ENCODE measurements around the gene SNED1. TPM values are rescaled to one million over a fixed set of nuclear protein-coding genes. Genes with fewer than 3 reads are reported as not detected.

The SNED1 gene
- polyA plus RNA-seq, 2 of the 4 experiments (the other 2 are of a cell fraction) = 0.15 to 0.21 TPM

DNA sequence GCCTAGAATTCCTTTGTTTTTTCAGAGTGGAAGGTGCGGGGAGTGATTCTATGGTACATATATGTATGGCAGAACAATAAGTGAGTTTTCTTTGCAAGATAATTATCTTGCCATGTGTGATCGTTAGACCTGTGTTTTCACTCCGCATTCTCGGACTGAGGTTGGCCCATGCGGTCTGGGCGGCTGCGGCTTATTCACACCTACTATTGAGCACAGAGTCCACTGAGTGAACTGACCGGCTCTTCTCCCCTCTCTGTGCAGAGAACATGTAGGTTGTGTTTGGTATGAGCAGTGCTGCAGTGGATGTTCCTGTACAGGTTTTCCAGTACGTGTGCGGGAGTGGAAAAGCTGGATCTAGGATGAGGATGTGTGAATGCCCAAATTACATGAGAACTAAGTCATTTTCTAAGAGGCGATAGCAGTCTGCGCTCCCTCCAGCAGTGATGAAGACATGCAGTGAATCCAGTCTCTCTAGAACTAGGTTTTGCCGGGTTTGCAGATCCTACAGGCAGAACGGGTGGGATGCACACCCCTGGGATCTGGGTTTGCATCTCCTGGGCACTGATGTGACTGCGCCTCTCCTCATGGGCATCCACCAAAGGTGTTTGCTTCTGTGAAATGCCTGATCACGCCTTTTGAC is 76.6 kb downstream of the SNED1 start (continued):
- TF ChIP-seq REST (IDR thresholded peaks at IDR 0.05) = no peak
- TF ChIP-seq KDM5A (IDR thresholded peaks at IDR 0.05) = no peak
- TF ChIP-seq, protein P1, sequence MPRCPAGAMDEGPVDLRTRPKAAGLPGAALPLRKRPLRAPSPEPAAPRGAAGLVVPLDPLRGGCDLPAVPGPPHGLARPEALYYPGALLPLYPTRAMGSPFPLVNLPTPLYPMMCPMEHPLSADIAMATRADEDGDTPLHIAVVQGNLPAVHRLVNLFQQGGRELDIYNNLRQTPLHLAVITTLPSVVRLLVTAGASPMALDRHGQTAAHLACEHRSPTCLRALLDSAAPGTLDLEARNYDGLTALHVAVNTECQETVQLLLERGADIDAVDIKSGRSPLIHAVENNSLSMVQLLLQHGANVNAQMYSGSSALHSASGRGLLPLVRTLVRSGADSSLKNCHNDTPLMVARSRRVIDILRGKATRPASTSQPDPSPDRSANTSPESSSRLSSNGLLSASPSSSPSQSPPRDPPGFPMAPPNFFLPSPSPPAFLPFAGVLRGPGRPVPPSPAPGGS (IDR thresholded peaks at IDR 0.05) = no peak
- no peak for TF ChIP-seq EHMT2 (IDR thresholded peaks at IDR 0.05; ENCODE audit: low read depth)
- TF ChIP-seq EHF (CRISPR knock-in tag; IDR thresholded peaks at IDR 0.05) = no peak
- no peak for TF ChIP-seq JUN (IDR thresholded peaks at IDR 0.05)
- TF ChIP-seq SMC3 (IDR thresholded peaks at IDR 0.05) = no peak

DNA sequence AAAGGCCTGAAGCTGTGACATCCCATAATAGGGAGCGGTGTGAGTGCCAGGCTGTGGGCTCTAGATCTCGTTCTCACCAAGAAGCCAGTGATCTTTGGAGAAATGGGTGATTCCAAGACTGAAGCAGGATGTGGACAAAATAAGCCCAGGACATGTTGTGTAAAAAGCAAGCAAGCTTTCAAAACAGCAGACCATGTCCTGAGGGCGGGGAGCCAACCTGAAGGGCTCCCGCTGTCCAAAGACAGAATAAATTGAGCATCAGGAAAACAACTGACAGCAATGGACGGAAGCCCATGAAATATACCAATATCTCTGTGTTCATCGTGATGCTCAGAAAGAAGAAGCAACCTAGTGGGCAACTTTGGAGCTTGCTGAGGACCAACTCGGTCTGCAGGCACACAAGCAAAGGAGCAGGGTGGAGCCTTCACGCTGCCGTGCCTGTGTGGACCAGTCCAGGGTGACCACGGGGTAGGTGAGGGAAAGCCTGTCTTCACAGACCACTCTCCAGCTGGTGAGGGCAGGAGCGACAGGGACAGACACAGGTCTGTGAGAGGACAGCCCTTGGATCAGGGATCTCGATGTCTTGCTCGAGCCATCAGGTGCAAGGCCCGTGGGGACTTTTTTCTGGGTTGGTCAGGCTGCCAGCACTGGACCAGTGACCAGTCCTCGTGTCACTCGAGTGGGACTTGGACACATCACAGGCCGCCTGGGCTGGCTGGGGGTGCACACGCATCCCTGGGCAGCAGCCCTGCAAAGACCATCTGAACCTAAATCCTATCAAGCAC is 82.2 kb downstream of the SNED1 start:
- H3K4me3 ChIP-seq = no peak overlapping the region
- H3K27ac ChIP-seq = no peak overlapping the region
- no peak for FAIRE-seq
- no peak for DNase-seq (ENCODE audit: low read depth in 1 of 2, low spot score in 1 of 2)
- peak; percentile 15 to 17; a peak in 4 of 6 replicates for ATAC-seq
- H3K4me1 ChIP-seq = no peaks in the 10 kb centered on the region
- 85% methylated on average over 16 of the region's 18 CpGs for WGBS (ENCODE audit: missing lambda C conversion rate)
- CTCF ChIA-PET = interaction anchor here (0.8 to 1.4 kb wide), 2 partner anchors 9 to 59 kb away, joined by 3 to 4 read pairs; no protein-coding TSS in a partner anchor
- POLR2A ChIA-PET = no interaction called here
- no peak overlapping the region for H3K4me2 ChIP-seq
- H3K9me3 ChIP-seq = no peaks in the 10 kb centered on the region
- TF ChIP-seq, protein P1 (IDR thresholded peaks at IDR 0.05) = no peak
- TF ChIP-seq RCOR1 (IDR thresholded peaks at IDR 0.05; ENCODE audit: low read depth, low read length) (no peak), CBX8 (IDR thresholded peaks at IDR 0.05) (no peak), REST (IDR thresholded peaks at IDR 0.05) (no peak), NR3C1 (IDR thresholded peaks at IDR 0.05) (no peak), KDM5A (IDR thresholded peaks at IDR 0.05) (no peak), HEYL (CRISPR knock-in tag; IDR thresholded peaks at IDR 0.05) (no peak), ZFP36 (IDR thresholded peaks at IDR 0.05; ENCODE audit: borderline replicate concordance, partially characterized antibody) (no peak), USF2 (IDR thresholded peaks at IDR 0.05) (no peak), SMC3 (IDR thresholded peaks at IDR 0.05) (no peak), POLR2AphosphoS2 (conservative IDR thresholded peaks at IDR 0.05; ENCODE audit: low read length) (no peak), PHF8 (IDR thresholded peaks at IDR 0.05; ENCODE audit: borderline replicate concordance, low read depth) (no peak), HMGXB4 (CRISPR knock-in tag; IDR thresholded peaks at IDR 0.05; ENCODE audit: borderline replicate concordance) (no peak), EHMT2 (IDR thresholded peaks at IDR 0.05; ENCODE audit: low read depth) (no peak), EP300 (IDR thresholded peaks at IDR 0.05) (no peak), SREBF2 (IDR thresholded peaks at IDR 0.05) (no peak)
